AML-193 (cell line): ENCODE results near the gene CAB39L.

Experiments used
- DNase-seq, 2 experiments: peaks; one replicate each; lab custom pipeline; 2025; lab: John Stamatoyannopoulos, UW

The CAB39L gene

GRCh38 chr13:49443704-49444523 is at the start of gene CAB39L, which contains the start of gene SETDB2:
Gene CAB39L (minus strand): TSS chr13:49444064. CDS start chr13:49382910, 61,154 bp downstream.
Gene SETDB2 (plus strand): TSS chr13:49444274. CDS start chr13:49451894, 7,620 bp downstream.
- DNase-seq = peak; percentile 100

- no peak for DNase-seq
Observed at GRCh38 chr13:49488563-49488962, 44.7 kb upstream of the CAB39L start.

- no peak for DNase-seq
Observed at GRCh38 chr13:49481788-49482187, 37.9 kb upstream of the CAB39L start.

- DNase-seq = no peak
Observed at GRCh38 chr13:49476529-49476928, 32.7 kb upstream of the CAB39L start.

GRCh38 chr13:49472186-49472585 is 28.3 kb upstream of the CAB39L start:
- no peak for DNase-seq

- no peak for DNase-seq
Observed at GRCh38 chr13:49466292-49466838, 22.5 kb upstream of the CAB39L start.

- DNase-seq = no peak
Observed at GRCh38 chr13:49464621-49465325, 20.9 kb upstream of the CAB39L start.

GRCh38 chr13:49464085-49464484 is 20.2 kb upstream of the CAB39L start:
- no peak for DNase-seq

- no peak for DNase-seq
Observed at GRCh38 chr13:49459580-49459979, 15.7 kb upstream of the CAB39L start.

GRCh38 chr13:49457221-49457620 is 13.4 kb upstream of the CAB39L start:
- DNase-seq = no peak

GRCh38 chr13:49456156-49456555 is 12.3 kb upstream of the CAB39L start:
- no peak for DNase-seq

- no peak for DNase-seq
Observed at GRCh38 chr13:49455007-49455398, 11.1 kb upstream of the CAB39L start.

- DNase-seq = no peak
Observed at GRCh38 chr13:49454388-49455006, 10.6 kb upstream of the CAB39L start.

GRCh38 chr13:49453465-49453864 is 9.6 kb upstream of the CAB39L start:
- no peak for DNase-seq

GRCh38 chr13:49452725-49453457 is 9.0 kb upstream of the CAB39L start:
- no peak for DNase-seq

GRCh38 chr13:49450105-49450819 is 6.4 kb upstream of the CAB39L start:
- DNase-seq = peak; percentile 65 to 71

GRCh38 chr13:49448753-49449152 is 4.9 kb upstream of the CAB39L start:
- no peak for DNase-seq

- no peak for DNase-seq
Observed at GRCh38 chr13:49446473-49446872, 2.6 kb upstream of the CAB39L start.

GRCh38 chr13:49444524-49445395 is 896 bp upstream of the CAB39L start:
- DNase-seq = peak; percentile 90 to 91

- peak; percentile 51 to 54 for DNase-seq
Observed at GRCh38 chr13:49443357-49443703, 534 bp downstream of the CAB39L start.
